GM13976 (cell line): ENCODE measurements around the gene ELOVL4.
A peak's percentile ranks its signal among the peaks of the same experiment; 100 is the strongest.

Experiments
- DNase-seq: peaks from one replicate; pipeline ENCODE4 v3.0.0; 2012; ENCODE audit warnings: low spot score
- CTCF ChIP-seq: IDR thresholded peaks from 2 replicates; pipeline ENCODE4 v1.5.1; 2012; ENCODE audit warnings: borderline replicate concordance, mild to moderate bottlenecking; ENCODE audit not compliant: insufficient read depth; ENCODE audit errors: extremely low read depth, missing control alignments, control extremely low read depth
- in situ Hi-C: fragments of 300-500 bp; cut with MboI; formaldehyde crosslinking; loops from one replicate; pipeline ENCODE4 v1.12.0; 2022; ENCODE audit warnings: low sequenced_read_pairs, mixed read lengths, inconsistent platforms; ENCODE audit not compliant: unreplicated experiment

Gene ELOVL4

GRCh38 chr6:79947191-79948186 lies at the start of gene ELOVL4:
Gene ELOVL4, minus strand, starts transcription at chr6:79947553. Its CDS starts 274 bp downstream, at chr6:79947279.
- no peak for TF ChIP-seq CTCF
- in situ Hi-C loops = no loop called here
- DNase-seq = peak; percentile 52

GRCh38 chr6:79993911-79994309 lies 46.6 kb upstream of the ELOVL4 start:
- DNase-seq = no peak
- in situ Hi-C loops = no loop called here
- no peak for TF ChIP-seq CTCF

- no peak for DNase-seq
- in situ Hi-C loops = no loop called here
- TF ChIP-seq CTCF = no peak
These were observed 45.9 kb upstream of the ELOVL4 start for GRCh38 chr6:79993012-79993910.

- in situ Hi-C loops = no loop called here
- no peak for DNase-seq
- TF ChIP-seq CTCF = no peak
These were observed 42.3 kb upstream of the ELOVL4 start for GRCh38 chr6:79989641-79990040.

- DNase-seq = no peak
- no peak for TF ChIP-seq CTCF
- in situ Hi-C loops = no loop called here
These were observed 37.8 kb upstream of the ELOVL4 start for GRCh38 chr6:79985128-79985527.

- no peak for TF ChIP-seq CTCF
- in situ Hi-C loops = no loop called here
- no peak for DNase-seq
These were observed 36.9 kb upstream of the ELOVL4 start for GRCh38 chr6:79984261-79984660.
